SU-DHL-6 (cell line): Measurements from ENCODE around the gene HIBADH.

Experiments used
- EZH2phosphoT487 ChIP-seq: fragments of 200-600 bp; sonication (generic), shearing (Covaris generic); conservative IDR thresholded peaks from 2 replicates; pipeline ENCODE4 v1.6.1; 2018; ENCODE audit warnings: mild to moderate bottlenecking, antibody characterized with exemption, low read length, moderate library complexity, mixed read lengths
- TF ChIP-seq, protein P1 (sequence below): fragments of 200-600 bp; sonication (generic); IDR thresholded peaks from one replicate; pipeline ENCODE4 v1.5.1; 2017; ENCODE audit warnings: antibody characterized with exemption, mild to moderate bottlenecking, low read length, moderate library complexity; ENCODE audit not compliant: insufficient read depth, poor library complexity, severe bottlenecking

DNA sequence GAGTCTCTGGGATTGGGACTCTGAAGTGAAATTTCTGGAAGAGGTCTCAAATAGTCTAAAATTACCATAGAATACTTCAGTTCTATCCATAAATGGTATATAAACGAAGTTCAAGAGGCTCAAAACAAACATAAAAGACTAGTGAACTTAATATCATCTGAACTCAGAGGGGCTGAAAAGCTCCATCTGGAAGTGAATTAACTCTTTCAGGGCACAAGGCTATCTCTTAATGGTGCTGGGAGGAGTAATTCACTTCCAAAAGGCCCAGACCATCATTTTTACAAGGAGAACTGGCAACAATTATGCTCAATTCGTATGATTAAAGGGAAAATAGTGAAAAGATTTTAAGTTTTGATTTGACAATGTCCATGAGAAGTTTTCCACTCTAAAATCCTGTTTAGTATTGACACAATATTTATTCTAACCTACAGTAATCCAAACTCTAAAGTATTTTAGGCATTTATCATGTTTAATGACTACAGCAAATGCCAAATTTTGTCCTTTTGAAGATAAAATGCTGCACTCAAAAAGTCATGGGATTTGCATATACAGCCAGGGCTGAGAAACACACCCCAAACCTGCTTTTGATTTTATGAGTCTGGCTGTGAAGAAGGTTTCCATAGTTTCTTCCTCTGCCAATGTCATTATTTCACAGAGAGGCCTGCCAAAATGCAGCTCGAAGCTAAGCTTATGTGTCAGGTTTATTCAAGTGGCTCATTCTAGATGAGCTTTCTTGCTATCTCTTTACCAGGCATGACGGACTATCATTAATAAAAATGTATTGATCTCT lies 143.9 kb downstream of the HIBADH start:
- TF ChIP-seq, protein P1, sequence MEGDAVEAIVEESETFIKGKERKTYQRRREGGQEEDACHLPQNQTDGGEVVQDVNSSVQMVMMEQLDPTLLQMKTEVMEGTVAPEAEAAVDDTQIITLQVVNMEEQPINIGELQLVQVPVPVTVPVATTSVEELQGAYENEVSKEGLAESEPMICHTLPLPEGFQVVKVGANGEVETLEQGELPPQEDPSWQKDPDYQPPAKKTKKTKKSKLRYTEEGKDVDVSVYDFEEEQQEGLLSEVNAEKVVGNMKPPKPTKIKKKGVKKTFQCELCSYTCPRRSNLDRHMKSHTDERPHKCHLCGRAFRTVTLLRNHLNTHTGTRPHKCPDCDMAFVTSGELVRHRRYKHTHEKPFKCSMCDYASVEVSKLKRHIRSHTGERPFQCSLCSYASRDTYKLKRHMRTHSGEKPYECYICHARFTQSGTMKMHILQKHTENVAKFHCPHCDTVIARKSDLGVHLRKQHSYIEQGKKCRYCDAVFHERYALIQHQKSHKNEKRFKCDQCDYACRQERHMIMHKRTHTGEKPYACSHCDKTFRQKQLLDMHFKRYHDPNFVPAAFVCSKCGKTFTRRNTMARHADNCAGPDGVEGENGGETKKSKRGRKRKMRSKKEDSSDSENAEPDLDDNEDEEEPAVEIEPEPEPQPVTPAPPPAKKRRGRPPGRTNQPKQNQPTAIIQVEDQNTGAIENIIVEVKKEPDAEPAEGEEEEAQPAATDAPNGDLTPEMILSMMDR, result no peak
- TF ChIP-seq EZH2phosphoT487, result no peak
